Measurements from ENCODE around the gene PRDM16. TPM values are rescaled to one million over a fixed set of nuclear protein-coding genes. Genes with fewer than 3 reads are reported as not detected.

The PRDM16 gene
- total RNA-seq, 1 donor from 2014 or later: 18.3 TPM

- peaks cover 6% of the 10 kb centered on the region for H3K4me1 Mint-ChIP-seq (ENCODE audit: low read depth)
- no peak for DNase-seq (ENCODE audit: low spot score)
- no peaks in the 10 kb centered on the region for H3K9me3 Mint-ChIP-seq (ENCODE audit: low read depth)
- no peaks in the 10 kb centered on the region for H3K27me3 Mint-ChIP-seq (ENCODE audit: low read depth)
- no peak overlapping the region for H3K27ac Mint-ChIP-seq (ENCODE audit: unreplicated experiment)
- TF ChIP-seq, protein P1, sequence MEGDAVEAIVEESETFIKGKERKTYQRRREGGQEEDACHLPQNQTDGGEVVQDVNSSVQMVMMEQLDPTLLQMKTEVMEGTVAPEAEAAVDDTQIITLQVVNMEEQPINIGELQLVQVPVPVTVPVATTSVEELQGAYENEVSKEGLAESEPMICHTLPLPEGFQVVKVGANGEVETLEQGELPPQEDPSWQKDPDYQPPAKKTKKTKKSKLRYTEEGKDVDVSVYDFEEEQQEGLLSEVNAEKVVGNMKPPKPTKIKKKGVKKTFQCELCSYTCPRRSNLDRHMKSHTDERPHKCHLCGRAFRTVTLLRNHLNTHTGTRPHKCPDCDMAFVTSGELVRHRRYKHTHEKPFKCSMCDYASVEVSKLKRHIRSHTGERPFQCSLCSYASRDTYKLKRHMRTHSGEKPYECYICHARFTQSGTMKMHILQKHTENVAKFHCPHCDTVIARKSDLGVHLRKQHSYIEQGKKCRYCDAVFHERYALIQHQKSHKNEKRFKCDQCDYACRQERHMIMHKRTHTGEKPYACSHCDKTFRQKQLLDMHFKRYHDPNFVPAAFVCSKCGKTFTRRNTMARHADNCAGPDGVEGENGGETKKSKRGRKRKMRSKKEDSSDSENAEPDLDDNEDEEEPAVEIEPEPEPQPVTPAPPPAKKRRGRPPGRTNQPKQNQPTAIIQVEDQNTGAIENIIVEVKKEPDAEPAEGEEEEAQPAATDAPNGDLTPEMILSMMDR (IDR thresholded peaks at IDR 0.05): no peak
- H3K4me3 Mint-ChIP-seq (ENCODE audit: unreplicated experiment): no peak overlapping the region
- H3K36me3 Mint-ChIP-seq (ENCODE audit: low read depth): no peaks in the 10 kb centered on the region
Measured at GRCh38 chr1:3114131-3114744, 45.2 kb downstream of the PRDM16 start.

GRCh38 chr1:3114846-3115245 is 45.8 kb downstream of the PRDM16 start:
- H3K4me3 Mint-ChIP-seq (ENCODE audit: unreplicated experiment): no peak overlapping the region

DNA sequence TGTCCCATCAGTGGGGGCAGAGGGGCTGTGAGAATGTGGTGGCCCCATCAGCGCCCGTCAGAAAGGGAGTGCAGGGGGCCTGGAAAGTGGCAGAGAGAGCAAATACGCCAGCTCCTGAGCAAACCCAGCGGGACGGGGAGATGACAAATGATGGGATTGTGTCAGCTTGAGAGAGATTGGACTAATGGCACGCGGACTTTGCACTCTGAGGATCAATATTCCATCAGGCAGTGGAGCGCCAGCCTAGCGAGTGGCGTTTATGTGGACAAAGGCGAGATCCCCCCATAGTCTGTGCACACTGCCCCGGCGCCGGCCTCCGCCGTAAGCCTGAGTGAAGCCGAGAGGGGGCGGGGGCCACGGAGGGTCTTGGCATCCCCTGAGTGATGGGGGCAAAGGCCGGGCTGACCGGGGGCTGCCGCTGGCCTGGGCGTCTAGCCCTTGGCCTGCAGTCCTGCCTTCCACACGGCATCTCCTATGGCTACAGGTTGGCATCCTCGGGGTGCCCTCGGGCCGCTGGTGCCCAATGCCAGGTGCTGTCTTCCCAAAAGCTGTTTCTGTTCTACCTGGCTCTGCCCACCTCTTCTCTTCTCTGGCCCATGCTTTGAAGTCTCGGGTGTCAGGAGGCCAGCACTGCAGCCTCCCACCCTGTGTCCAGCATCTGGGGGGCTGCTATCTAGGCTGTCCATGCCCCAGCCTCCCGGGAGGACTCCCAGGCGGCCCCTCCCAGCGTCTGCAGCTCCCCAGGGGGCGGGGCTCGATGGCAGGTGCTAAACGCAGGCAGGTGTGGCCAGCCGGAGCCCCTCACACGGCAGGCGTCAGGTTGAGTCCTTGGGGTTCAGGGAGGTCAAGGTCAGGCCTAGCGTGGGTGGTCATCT is 46.5 kb downstream of the PRDM16 start:
- H3K36me3 Mint-ChIP-seq (ENCODE audit: low read depth): no peaks in the 10 kb centered on the region
- no peaks in the 10 kb centered on the region for H3K27me3 Mint-ChIP-seq (ENCODE audit: low read depth)
- no peaks in the 10 kb centered on the region for H3K9me3 Mint-ChIP-seq (ENCODE audit: low read depth)
- H3K27ac Mint-ChIP-seq (ENCODE audit: unreplicated experiment): no peak overlapping the region
- peaks cover 6% of the 10 kb centered on the region for H3K4me1 Mint-ChIP-seq (ENCODE audit: low read depth)
- TF ChIP-seq, protein P1 (IDR thresholded peaks at IDR 0.05): no peak
- no peak for DNase-seq (ENCODE audit: low spot score)
- H3K4me3 Mint-ChIP-seq (ENCODE audit: unreplicated experiment): no peak overlapping the region

More at GRCh38 chr1:3114846-3115245, 45.8 kb downstream of the PRDM16 start:
- no peak overlapping the region for H3K27ac Mint-ChIP-seq (ENCODE audit: unreplicated experiment)
- H3K36me3 Mint-ChIP-seq (ENCODE audit: low read depth): no peaks in the 10 kb centered on the region
- H3K4me1 Mint-ChIP-seq (ENCODE audit: low read depth): peaks cover 6% of the 10 kb centered on the region
- TF ChIP-seq, protein P1 (IDR thresholded peaks at IDR 0.05): no peak
- no peaks in the 10 kb centered on the region for H3K9me3 Mint-ChIP-seq (ENCODE audit: low read depth)
- no peaks in the 10 kb centered on the region for H3K27me3 Mint-ChIP-seq (ENCODE audit: low read depth)
- no peak for DNase-seq (ENCODE audit: low spot score)

- Mint-ChIP-seq H3K27ac (ENCODE audit: unreplicated experiment) (no peak overlapping the region), H3K27me3 (ENCODE audit: low read depth) (no peaks in the 10 kb centered on the region), H3K4me3 (ENCODE audit: unreplicated experiment) (no peak overlapping the region), H3K4me1 (ENCODE audit: low read depth) (peaks cover 6% of the 10 kb centered on the region), H3K9me3 (ENCODE audit: low read depth) (no peaks in the 10 kb centered on the region), H3K36me3 (ENCODE audit: low read depth) (no peaks in the 10 kb centered on the region)
- TF ChIP-seq, protein P1 (IDR thresholded peaks at IDR 0.05): no peak
- DNase-seq (ENCODE audit: low spot score): no peak
Measured at GRCh38 chr1:3116150-3116510, 47.1 kb downstream of the PRDM16 start.

DNA sequence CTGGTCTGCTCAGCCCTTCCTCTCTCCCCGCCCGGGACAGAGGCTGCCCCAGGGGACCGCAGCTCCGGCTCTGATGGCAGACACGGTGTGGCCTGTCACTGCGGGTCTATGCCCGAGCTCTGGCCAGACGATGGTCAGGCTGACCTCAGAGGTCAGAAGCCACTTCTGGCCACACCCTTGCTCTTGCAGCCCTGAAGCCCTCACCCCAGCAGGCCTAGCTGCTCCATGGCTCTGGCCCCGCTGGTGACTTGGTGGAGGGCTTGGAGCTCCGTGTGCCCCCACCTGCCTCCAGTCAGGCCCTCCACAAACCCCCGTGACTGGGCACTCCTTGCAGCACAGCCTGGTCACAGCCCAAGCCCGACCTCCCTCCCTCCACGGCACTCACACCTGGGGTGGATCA is 47.6 kb downstream of the PRDM16 start:
- no peak for DNase-seq (ENCODE audit: low spot score)
- Mint-ChIP-seq H3K4me3 (ENCODE audit: unreplicated experiment) (no peak overlapping the region), H3K27ac (ENCODE audit: unreplicated experiment) (no peak overlapping the region), H3K27me3 (ENCODE audit: low read depth) (no peaks in the 10 kb centered on the region), H3K9me3 (ENCODE audit: low read depth) (no peaks in the 10 kb centered on the region), H3K36me3 (ENCODE audit: low read depth) (no peaks in the 10 kb centered on the region), H3K4me1 (ENCODE audit: low read depth) (peaks cover 6% of the 10 kb centered on the region)
- TF ChIP-seq, protein P1 (IDR thresholded peaks at IDR 0.05): no peak
